Right lobe of liver (tissue), 4 donors: ENCODE data around the gene C10orf71.

Experiments
- CTCF ChIP-seq, 4 donors: fragments of 200-600 bp in 3 of 4; fragments of 450-650 bp in 1 of 4; IDR thresholded peaks; one replicate each; pipeline versions ENCODE4 v1.5.1 to v1.8.0; 2016 to 2022; ENCODE audit warnings: antibody characterized with exemption in 4 of 4, mild to moderate bottlenecking in 2 of 4
- POLR2A ChIP-seq: fragments of 450-650 bp; IDR thresholded peaks from one replicate; pipeline ENCODE4 v1.6.1; 2017; ENCODE audit warnings: antibody characterized with exemption, mild to moderate bottlenecking
- donor health status: DM: no; HTN: no; CAD: no.
- donor health status: DM: no; HTN: no; CAD: no.
- donor health status: DM: no; HTN: yes; CAD: no.

DNA sequence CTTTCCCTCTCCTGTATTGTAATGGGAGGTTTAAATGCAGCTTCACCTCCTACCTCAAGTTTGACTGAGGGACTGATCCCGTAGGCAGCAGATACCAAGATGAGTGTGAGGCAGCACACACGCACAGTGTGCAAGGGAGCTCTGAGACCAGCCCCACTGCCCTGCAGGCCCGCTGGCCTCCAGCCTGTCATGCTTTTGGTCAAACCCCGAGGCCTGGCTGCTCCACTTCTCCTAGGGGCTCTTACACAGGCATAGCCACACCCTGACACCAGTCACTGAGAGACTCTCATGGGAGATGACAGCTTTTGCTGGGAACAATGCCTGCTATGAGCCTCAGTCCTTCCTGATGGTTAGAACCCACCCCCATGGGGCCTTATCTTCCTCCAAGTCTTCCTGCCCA is 69.3 kb downstream of the C10orf71 start:
- TF ChIP-seq CTCF (IDR thresholded peaks at IDR 0.05) (no peak), POLR2A (no peak)
